Esophagus muscularis mucosa (tissue), 4 donors: Measurements from ENCODE around the gene PDE4D.

ENCODE experiments used
- EP300 ChIP-seq: sonication (generic); formaldehyde crosslinking; IDR thresholded peaks from one replicate; pipeline ENCODE4 v1.6.1; 2017; ENCODE audit warnings: antibody characterized with exemption
- POLR2A ChIP-seq: fragments of 450-650 bp; IDR thresholded peaks from one replicate; pipeline ENCODE4 v1.6.1; 2017; ENCODE audit warnings: antibody characterized with exemption, moderate library complexity, mild to moderate bottlenecking, low read depth
- POLR2AphosphoS5 ChIP-seq, 2 donors: sonication (generic); formaldehyde crosslinking; IDR thresholded peaks; one replicate each; pipeline ENCODE4 v1.6.1; 2017; ENCODE audit warnings: antibody characterized with exemption in 2 of 2
- TF ChIP-seq, protein P1 (sequence below), 3 experiments: fragments of 200-600 bp in 2 of 3; fragments of 450-650 bp in 1 of 3; sonication (generic) in 2 of 3; IDR thresholded peaks; one replicate each; pipeline ENCODE4 v1.5.1; 2017 to 2019; ENCODE audit warnings: antibody characterized with exemption in 3 of 3, mild to moderate bottlenecking in 2 of 3, moderate library complexity in 1 of 3

DNA sequence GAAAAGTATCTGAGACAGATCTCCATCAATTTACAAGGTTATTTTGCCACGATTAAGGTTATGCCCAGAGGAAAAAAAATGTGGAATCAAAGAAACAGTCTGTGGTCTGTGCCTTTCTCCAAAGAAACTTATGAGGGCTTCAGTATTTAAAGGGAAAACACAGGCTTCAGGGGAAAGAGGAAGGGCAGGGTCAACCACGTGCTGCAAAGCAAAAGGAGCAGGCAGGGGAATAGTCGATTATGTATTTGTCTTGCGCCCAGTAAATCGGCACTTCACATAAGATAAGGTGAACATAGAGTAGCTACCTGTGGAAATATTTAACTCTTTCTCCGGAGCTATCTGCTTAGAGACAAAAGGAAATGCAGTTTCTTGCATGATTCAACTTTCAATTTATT is 967.0 kb downstream of the PDE4D start:
- TF ChIP-seq, protein P1, sequence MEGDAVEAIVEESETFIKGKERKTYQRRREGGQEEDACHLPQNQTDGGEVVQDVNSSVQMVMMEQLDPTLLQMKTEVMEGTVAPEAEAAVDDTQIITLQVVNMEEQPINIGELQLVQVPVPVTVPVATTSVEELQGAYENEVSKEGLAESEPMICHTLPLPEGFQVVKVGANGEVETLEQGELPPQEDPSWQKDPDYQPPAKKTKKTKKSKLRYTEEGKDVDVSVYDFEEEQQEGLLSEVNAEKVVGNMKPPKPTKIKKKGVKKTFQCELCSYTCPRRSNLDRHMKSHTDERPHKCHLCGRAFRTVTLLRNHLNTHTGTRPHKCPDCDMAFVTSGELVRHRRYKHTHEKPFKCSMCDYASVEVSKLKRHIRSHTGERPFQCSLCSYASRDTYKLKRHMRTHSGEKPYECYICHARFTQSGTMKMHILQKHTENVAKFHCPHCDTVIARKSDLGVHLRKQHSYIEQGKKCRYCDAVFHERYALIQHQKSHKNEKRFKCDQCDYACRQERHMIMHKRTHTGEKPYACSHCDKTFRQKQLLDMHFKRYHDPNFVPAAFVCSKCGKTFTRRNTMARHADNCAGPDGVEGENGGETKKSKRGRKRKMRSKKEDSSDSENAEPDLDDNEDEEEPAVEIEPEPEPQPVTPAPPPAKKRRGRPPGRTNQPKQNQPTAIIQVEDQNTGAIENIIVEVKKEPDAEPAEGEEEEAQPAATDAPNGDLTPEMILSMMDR (IDR thresholded peaks at IDR 0.05), result no peak
- TF ChIP-seq POLR2A (no peak), EP300 (no peak), POLR2AphosphoS5 (IDR thresholded peaks at IDR 0.05) (no peak)
